ENCODE data around the gene PPP6R2.

Gene PPP6R2

GRCh38 chr22:50298937-50299784 lies 44.0 kb upstream of the PPP6R2 start:
- Histone ChIP-seq H3K4me3 (ENCODE audit: insufficient read length, low read depth) (peak overlapping the region; percentile 26), H3K4me1 (ENCODE audit: insufficient read depth, insufficient read length) (peaks cover 24% of the 10 kb centered on the region), H3K36me3 (ENCODE audit: insufficient read depth, insufficient read length, low read length) (peaks cover 19% of the 10 kb centered on the region), H3K9ac (ENCODE audit: insufficient read length, low read depth) (no peak overlapping the region), H3K9me3 (ENCODE audit: insufficient read depth, low read length) (no peaks in the 10 kb centered on the region), H3K27me3 (ENCODE audit: insufficient read depth, insufficient read length) (no peaks in the 10 kb centered on the region)
- TF ChIP-seq YY1 (IDR thresholded peaks at IDR 0.05; ENCODE audit: insufficient read depth, insufficient read length) (no peak), ZNF274 (IDR thresholded peaks at IDR 0.05; ENCODE audit: low read depth, low read length) (no peak), SUZ12 (IDR thresholded peaks at IDR 0.05; ENCODE audit: extremely low read depth, insufficient read depth, insufficient read length) (no peak)
- DNase-seq (ENCODE audit: low read depth, low spot score) = no peak

GRCh38 chr22:50299785-50300619 lies 43.1 kb upstream of the PPP6R2 start:
- no peak for DNase-seq (ENCODE audit: low read depth, low spot score)
- Histone ChIP-seq H3K36me3 (ENCODE audit: insufficient read depth, insufficient read length, low read length) (peaks cover 17% of the 10 kb centered on the region), H3K9ac (ENCODE audit: insufficient read length, low read depth) (no peak overlapping the region), H3K4me1 (ENCODE audit: insufficient read depth, insufficient read length) (peaks cover 27% of the 10 kb centered on the region), H3K27me3 (ENCODE audit: insufficient read depth, insufficient read length) (no peaks in the 10 kb centered on the region), H3K9me3 (ENCODE audit: insufficient read depth, low read length) (no peaks in the 10 kb centered on the region), H3K4me3 (ENCODE audit: insufficient read length, low read depth) (peak overlapping the region; percentile 26)
- no peak for TF ChIP-seq YY1 (IDR thresholded peaks at IDR 0.05; ENCODE audit: insufficient read depth, insufficient read length)
- TF ChIP-seq ZNF274 (IDR thresholded peaks at IDR 0.05; ENCODE audit: low read depth, low read length) = no peak
- TF ChIP-seq SUZ12 (IDR thresholded peaks at IDR 0.05; ENCODE audit: extremely low read depth, insufficient read depth, insufficient read length) = no peak

- Histone ChIP-seq H3K4me3 (ENCODE audit: insufficient read length, low read depth) (no peak overlapping the region), H3K9me3 (ENCODE audit: insufficient read depth, low read length) (no peaks in the 10 kb centered on the region), H3K9ac (ENCODE audit: insufficient read length, low read depth) (no peak overlapping the region), H3K36me3 (ENCODE audit: insufficient read depth, insufficient read length, low read length) (peaks cover 19% of the 10 kb centered on the region), H3K27me3 (ENCODE audit: insufficient read depth, insufficient read length) (no peaks in the 10 kb centered on the region), H3K4me1 (ENCODE audit: insufficient read depth, insufficient read length) (peaks cover 34% of the 10 kb centered on the region)
- no peak for DNase-seq (ENCODE audit: low read depth, low spot score)
- TF ChIP-seq SUZ12 (IDR thresholded peaks at IDR 0.05; ENCODE audit: extremely low read depth, insufficient read depth, insufficient read length) (no peak), YY1 (IDR thresholded peaks at IDR 0.05; ENCODE audit: insufficient read depth, insufficient read length) (no peak), ZNF274 (IDR thresholded peaks at IDR 0.05; ENCODE audit: low read depth, low read length) (no peak)
Observed at GRCh38 chr22:50300620-50301257, 42.4 kb upstream of the PPP6R2 start.

- DNase-seq (ENCODE audit: low read depth, low spot score) = no peak
- TF ChIP-seq ZNF274 (IDR thresholded peaks at IDR 0.05; ENCODE audit: low read depth, low read length) = no peak
- TF ChIP-seq YY1 (IDR thresholded peaks at IDR 0.05; ENCODE audit: insufficient read depth, insufficient read length) = no peak
- no peak for TF ChIP-seq SUZ12 (IDR thresholded peaks at IDR 0.05; ENCODE audit: extremely low read depth, insufficient read depth, insufficient read length)
- Histone ChIP-seq H3K36me3 (ENCODE audit: insufficient read depth, insufficient read length, low read length) (peaks cover 19% of the 10 kb centered on the region), H3K9ac (ENCODE audit: insufficient read length, low read depth) (no peak overlapping the region), H3K4me1 (ENCODE audit: insufficient read depth, insufficient read length) (peaks cover 35% of the 10 kb centered on the region), H3K4me3 (ENCODE audit: insufficient read length, low read depth) (no peak overlapping the region), H3K27me3 (ENCODE audit: insufficient read depth, insufficient read length) (no peaks in the 10 kb centered on the region), H3K9me3 (ENCODE audit: insufficient read depth, low read length) (no peaks in the 10 kb centered on the region)
Observed at GRCh38 chr22:50301581-50301991, 41.5 kb upstream of the PPP6R2 start.

- Histone ChIP-seq H3K4me3 (ENCODE audit: insufficient read length, low read depth) (no peak overlapping the region), H3K4me1 (ENCODE audit: insufficient read depth, insufficient read length) (peaks cover 30% of the 10 kb centered on the region), H3K27me3 (ENCODE audit: insufficient read depth, insufficient read length) (no peaks in the 10 kb centered on the region), H3K9me3 (ENCODE audit: insufficient read depth, low read length) (no peaks in the 10 kb centered on the region), H3K36me3 (ENCODE audit: insufficient read depth, insufficient read length, low read length) (peaks cover 19% of the 10 kb centered on the region), H3K9ac (ENCODE audit: insufficient read length, low read depth) (no peak overlapping the region)
- TF ChIP-seq ZNF274 (IDR thresholded peaks at IDR 0.05; ENCODE audit: low read depth, low read length) (no peak), YY1 (IDR thresholded peaks at IDR 0.05; ENCODE audit: insufficient read depth, insufficient read length) (no peak), SUZ12 (IDR thresholded peaks at IDR 0.05; ENCODE audit: extremely low read depth, insufficient read depth, insufficient read length) (no peak)
- DNase-seq (ENCODE audit: low read depth, low spot score) = no peak
Observed at GRCh38 chr22:50302041-50302541, 41.0 kb upstream of the PPP6R2 start.

GRCh38 chr22:50302564-50302963 lies 40.6 kb upstream of the PPP6R2 start:
- Histone ChIP-seq H3K4me3 (ENCODE audit: insufficient read length, low read depth) (no peak overlapping the region), H3K9me3 (ENCODE audit: insufficient read depth, low read length) (no peaks in the 10 kb centered on the region), H3K27me3 (ENCODE audit: insufficient read depth, insufficient read length) (no peaks in the 10 kb centered on the region), H3K4me1 (ENCODE audit: insufficient read depth, insufficient read length) (peaks cover 25% of the 10 kb centered on the region), H3K36me3 (ENCODE audit: insufficient read depth, insufficient read length, low read length) (peaks cover 19% of the 10 kb centered on the region), H3K9ac (ENCODE audit: insufficient read length, low read depth) (no peak overlapping the region)
- no peak for DNase-seq (ENCODE audit: low read depth, low spot score)
- TF ChIP-seq YY1 (IDR thresholded peaks at IDR 0.05; ENCODE audit: insufficient read depth, insufficient read length) (no peak), ZNF274 (IDR thresholded peaks at IDR 0.05; ENCODE audit: low read depth, low read length) (no peak), SUZ12 (IDR thresholded peaks at IDR 0.05; ENCODE audit: extremely low read depth, insufficient read depth, insufficient read length) (no peak)

All from NT2/D1 (cell line).